ENCODE results near the gene ZNF345.

Gene ZNF345

DNA sequence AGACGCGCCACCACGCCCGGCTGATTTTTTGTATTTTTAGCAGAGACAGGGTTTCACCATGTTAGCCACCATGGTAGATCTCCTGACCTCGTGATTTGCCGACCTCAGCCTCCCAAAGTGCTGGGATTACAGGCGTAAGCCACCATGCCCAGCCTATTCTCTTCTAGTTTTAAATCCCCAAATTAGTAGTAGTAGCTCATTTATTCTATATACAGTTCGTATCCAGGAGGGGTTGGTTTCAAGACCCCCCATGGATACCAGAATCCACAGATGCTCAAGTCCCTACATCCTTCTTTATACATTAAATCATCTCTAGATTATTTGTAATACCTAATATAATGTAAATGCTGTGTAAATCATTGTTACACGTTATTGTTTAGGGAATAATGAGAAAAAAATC is 67.4 kb downstream of the ZNF345 start:
- no peak for DNase-seq
